DMS153 treated with DMSO at 0.1 percent for 48 hours (cell line): ENCODE results near the gene ZNF80.
"Not testable (repeated sequence)": the region's sequence is repeated elsewhere in the genome, so short reads cannot be mapped to it uniquely, and the experiment has no call there.

Experiments used
- DNase-seq: peaks from one replicate; lab custom pipeline; 2025; ENCODE audit not compliant: unreplicated experiment; lab: John Stamatoyannopoulos, UW

ZNF80 gene

DNA sequence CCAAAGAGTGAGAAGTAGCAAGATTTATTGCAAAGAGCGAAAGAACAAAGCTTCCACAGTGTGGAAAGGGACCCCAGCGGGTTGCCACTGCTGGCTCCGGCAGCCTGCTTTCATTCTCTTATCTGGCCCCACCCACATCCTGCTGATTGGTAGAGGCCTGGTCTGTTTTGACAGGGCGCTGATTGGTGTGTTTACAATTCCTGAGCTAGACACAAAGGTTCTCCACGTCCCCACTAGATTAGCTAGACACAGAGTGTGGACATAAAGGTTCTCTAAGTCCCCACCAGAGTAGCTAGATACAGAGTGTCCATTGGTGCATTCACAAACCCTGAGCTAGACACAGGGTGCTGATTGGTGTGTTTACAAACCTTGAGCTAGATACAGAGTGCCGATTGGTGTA, at the start of gene ZNF80:
ZNF80 (minus strand) TSS at position 101 of the 400 bp plus-strand sequence. CDS start 504 bp downstream, outside the sequence.
- DNase-seq, result not testable (repeated sequence)

GRCh38 chr3:114286266-114286665, 48.9 kb upstream of the ZNF80 start:
- no peak for DNase-seq

DNA sequence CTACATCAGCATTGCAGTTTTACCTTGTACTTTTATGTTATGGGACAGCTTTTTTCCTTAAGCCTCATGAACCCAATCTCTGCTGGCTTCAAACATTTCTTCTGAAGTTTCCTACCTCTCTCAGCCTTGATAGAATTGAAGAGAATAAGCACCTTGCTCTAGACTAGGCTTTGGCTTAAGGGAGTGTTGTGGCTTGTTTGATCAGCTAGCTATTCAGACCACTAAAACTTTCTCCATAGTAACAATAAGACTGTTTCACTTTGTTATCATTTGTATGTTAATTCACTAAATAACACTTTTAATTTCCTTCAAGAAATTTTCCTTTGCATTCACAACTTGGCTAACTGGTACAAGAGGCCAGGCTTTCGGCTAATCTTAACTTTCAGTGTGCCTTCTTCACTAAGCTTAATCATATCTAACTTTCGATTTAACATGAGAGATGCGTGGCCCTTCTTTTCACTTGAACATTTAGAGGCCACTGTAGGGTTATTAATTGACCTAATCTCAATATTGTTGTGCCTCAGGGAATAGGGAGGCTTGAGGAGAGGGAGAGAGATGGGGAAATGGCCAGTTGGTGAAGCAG, 48.4 kb upstream of the ZNF80 start:
- DNase-seq, result no peak

DNA sequence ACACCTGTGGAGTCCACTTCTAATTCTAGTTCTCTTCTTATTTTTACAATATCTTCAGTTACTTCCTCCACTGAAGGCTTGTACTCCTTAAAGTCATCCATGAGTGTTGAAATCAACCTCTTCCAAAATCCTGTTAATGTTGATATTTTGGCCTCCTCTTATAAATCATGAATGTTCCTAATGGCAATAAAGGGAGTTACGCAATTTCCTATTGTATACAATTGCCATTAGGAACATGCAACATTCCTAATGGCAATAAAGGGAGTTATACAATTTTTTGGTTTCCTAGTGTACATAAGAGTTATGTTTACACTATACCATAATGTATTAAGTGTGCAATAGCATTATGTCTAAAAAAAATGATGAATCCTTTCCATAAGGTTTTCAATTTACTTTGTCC, 47.3 kb upstream of the ZNF80 start:
- DNase-seq, result no peak

GRCh38 chr3:114276856-114277255, 39.5 kb upstream of the ZNF80 start:
- DNase-seq, result not testable (repeated sequence)

GRCh38 chr3:114274929-114275328, 37.6 kb upstream of the ZNF80 start:
- DNase-seq, result no peak

DNA sequence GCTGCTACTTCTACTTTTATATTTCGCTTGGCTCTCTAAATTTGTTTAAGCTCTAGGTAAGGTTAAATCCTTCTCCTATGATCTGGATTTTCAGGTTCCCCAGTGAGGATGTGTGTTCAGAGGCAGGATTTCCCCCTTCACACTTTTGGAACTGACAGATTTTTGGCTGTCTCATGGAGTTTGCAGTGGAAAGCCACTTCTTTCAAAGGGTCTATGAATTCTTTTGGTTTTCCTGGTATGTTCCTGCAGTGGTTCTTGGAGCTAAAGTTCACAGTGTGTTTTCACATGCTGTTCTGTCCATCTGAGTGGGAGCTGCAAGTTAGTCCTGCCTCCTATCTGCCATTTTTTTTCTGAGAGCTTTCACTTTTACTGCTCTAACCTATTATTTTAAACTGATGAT, 34.9 kb upstream of the ZNF80 start:
- no peak for DNase-seq

- DNase-seq, result no peak
Observed at GRCh38 chr3:114270019-114270418, 32.6 kb upstream of the ZNF80 start.

DNA sequence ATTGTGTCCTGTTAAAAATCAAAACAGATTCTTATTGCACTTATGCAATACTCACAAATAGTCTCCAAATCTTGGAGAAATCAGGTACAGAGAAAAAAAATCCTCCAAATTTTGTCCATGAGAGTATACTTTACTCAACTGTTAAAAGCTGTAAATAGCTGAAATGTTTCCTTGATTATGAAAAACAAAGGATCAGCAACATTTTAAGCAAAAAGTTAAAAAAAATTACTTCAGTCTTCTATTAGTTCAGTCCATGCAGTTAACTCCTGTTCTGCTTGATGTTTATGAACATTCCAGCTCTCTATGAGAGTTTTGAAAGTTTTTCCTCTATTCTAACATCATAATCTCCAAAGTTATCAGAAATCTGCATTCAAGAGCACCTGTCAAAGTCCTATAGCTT, 22.8 kb upstream of the ZNF80 start:
- no peak for DNase-seq

- DNase-seq, result no peak
Observed at GRCh38 chr3:114259566-114259965, 22.2 kb upstream of the ZNF80 start.

- DNase-seq, result no peak
Observed at GRCh38 chr3:114253505-114253904, 16.1 kb upstream of the ZNF80 start.

- no peak for DNase-seq
Observed at GRCh38 chr3:114252954-114253353, 15.6 kb upstream of the ZNF80 start.

DNA sequence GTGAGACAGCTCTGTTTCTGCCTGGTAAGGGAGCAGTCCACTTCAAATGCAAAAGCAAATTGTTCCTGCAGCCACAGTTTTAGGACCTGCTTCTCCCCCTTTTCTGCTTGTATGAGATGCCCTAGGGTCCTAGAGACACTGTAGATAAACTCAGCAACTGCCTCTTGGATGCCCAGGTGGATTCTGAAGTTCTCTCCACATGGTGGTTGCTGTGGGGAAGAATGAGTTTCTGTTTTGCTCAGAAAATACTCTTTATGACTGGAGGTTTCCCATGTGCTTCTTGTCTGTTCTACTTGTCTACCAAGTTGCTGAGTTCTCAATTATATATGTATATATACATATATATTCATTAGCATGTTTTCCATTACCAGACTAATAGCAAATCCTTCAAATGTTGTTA, 5.6 kb upstream of the ZNF80 start:
- DNase-seq, result no peak

- no peak for DNase-seq
Observed at GRCh38 chr3:114241262-114241661, 3.9 kb upstream of the ZNF80 start.

GRCh38 chr3:114238146-114238785, 888 bp upstream of the ZNF80 start:
- not testable (repeated sequence) for DNase-seq

DNA sequence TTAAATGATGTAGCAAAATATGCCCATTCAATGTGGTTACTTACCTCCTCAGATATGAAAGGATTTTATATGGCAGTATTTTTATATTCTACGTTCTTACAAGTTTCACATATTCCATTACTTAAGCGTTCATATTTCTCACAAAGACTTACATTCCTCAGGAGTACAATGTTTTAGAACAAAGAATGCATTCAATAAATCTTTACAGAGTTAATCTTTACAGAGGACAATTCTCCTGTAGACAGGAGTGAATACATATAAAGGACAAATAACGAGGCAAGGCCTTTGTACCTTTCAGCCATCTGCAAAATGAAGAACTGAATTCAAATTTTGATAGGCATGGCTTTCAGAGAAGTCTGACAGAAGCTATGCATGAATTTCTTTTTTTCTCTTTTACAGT, 1.9 kb downstream of the ZNF80 start:
- no peak for DNase-seq

DNA sequence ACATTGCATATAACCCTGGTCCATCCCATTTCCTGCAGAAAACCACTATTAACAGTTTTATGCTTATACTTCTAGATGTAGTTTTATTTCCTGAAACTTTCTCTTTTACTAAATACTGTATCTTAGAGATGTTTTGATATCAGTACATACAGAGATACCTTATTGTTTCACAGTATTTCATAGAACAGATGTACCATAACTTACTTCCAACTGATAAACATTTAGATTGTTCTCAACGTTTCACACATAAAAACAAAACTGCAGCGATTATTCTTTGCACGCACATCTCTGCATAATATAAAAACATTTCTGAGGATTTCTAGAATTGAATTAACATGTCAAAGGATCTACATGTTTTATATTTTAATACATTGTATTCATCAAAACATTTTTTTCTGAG, 2.6 kb downstream of the ZNF80 start:
- no peak for DNase-seq

DNA sequence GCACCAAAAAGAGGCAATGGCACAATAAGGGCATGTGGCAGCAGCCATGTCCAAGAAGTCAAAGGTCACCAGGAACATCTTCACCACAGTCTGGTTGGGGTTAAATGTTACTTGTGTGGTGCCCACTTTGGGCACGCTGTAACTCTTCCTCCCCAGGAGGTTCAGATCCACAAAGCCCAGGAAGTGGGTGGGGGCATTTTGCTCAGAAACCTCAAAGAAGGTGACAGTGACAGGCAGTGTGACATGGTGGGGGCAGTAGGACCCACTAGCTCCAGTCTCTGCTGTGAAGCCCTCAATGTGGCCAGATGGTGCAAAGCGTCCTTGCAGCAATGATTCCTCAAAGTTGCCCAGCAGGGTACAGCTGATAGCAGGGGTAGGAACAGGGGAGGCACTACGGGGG, 5.8 kb downstream of the ZNF80 start:
- no peak for DNase-seq

DNA sequence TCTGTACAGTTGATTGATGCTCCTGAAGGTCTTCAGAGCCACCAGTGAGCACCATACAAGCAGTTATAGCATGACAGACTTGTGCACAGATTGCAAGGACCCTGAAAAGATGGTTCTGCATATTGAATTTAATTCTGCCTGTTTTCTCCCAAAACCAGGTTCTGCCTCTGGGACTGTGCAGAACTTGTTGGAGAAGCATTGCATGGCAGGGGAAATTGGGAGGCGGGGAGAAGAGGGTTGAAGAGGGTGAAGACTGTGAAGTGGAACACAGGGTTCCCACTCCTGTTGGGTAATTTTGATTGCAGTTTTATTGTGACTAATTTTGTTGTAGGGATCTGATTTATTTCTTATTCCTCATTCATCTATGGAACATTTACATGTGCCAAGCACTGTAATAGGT, 10.3 kb downstream of the ZNF80 start:
- DNase-seq, result no peak

DNA sequence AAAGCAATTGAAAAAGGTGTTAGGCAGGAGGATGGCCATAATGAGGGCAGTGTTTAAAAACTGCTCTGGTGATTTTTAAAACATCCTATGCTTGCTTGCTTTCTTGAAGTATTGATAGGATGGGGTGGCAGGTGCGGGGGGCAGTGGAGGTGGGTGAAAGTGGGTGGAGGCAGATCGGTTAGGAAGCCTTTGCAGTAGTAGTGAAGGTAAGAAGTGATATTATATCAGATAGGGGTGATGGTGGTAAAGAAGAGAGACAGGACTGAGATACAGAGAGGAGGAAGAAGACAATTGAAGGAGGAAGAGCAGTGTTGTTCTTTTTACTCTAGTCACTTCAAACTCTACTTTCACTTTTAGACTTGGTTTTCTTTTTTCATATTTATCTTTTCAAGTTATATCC, 11.1 kb downstream of the ZNF80 start:
- DNase-seq, result no peak

DNA sequence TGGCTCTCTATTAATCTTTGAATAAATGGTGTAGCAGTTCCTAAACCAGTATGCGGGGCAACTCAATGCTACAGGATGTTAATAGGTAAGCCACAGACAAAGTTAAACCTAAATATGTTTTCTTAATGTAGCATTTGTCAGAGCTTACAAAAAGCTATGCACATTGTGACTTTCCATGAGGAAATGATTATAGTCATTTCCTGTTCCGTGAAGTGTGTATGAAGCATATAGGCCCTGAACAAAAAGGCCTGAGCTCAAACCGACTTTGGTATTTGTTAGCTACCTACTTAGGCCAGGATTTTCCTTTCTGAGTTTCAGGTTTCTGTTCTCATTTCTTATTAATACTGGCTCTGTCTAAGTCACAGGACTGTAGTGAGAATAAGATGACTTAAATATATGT, 14.2 kb downstream of the ZNF80 start:
- DNase-seq, result no peak

- no peak for DNase-seq
Observed at GRCh38 chr3:114221881-114222264, 15.5 kb downstream of the ZNF80 start.
